CD14-positive monocyte (primary cell): ENCODE data around the gene ATP2A1. TPM values are rescaled to one million over a fixed set of nuclear protein-coding genes. Genes with fewer than 3 reads are reported as not detected.

Experiments used
- DNase-seq, 3 donors: peaks; one replicate each; pipeline ENCODE4 v3.0.0-alpha.2; 2011 to 2022
- H2AFZ ChIP-seq: 2 replicates; pipeline ENCODE4 v1.6.0; 2012; ENCODE audit warnings: mild to moderate bottlenecking, low read depth, low read length, inconsistent platforms; ENCODE audit not compliant: insufficient read depth, poor library complexity, severe bottlenecking
- H3K27ac ChIP-seq, 2 donors: 1 replicate in 1 of 2; 2 replicates in 1 of 2; pipeline ENCODE4 v1.5.1; 2012 to 2013; ENCODE audit warnings: low read length in 2 of 2, control low read depth in 1 of 2, inconsistent platforms in 1 of 2, low read depth in 1 of 2, mild to moderate bottlenecking in 1 of 2
- H3K27me3 ChIP-seq, 2 donors: one replicate each; pipeline versions ENCODE4 v1.6.0 to v1.6.1; 2011 to 2013; ENCODE audit warnings: low read length in 2 of 2; ENCODE audit not compliant: control insufficient read depth in 2 of 2, insufficient read depth in 2 of 2
- H3K36me3 ChIP-seq, 2 donors: replicated peaks in 1 of 2; 1 replicate in 1 of 2; 2 replicates in 1 of 2; pipeline versions ENCODE4 v1.5.1 to v1.6.1; 2012 to 2013; ENCODE audit warnings: low read length in 2 of 2, control low read depth in 1 of 2, inconsistent platforms in 1 of 2, mild to moderate bottlenecking in 1 of 2; ENCODE audit not compliant: insufficient read depth in 2 of 2, control insufficient read depth in 1 of 2
- H3K4me1 ChIP-seq, 2 donors: 1 replicate in 1 of 2; 2 replicates in 1 of 2; pipeline versions ENCODE4 v1.5.1 to v1.6.1; 2012 to 2013; ENCODE audit warnings: low read length in 2 of 2, control low read depth in 1 of 2, inconsistent platforms in 1 of 2, mild to moderate bottlenecking in 1 of 2, moderate library complexity in 1 of 2; ENCODE audit not compliant: insufficient read depth in 2 of 2, control insufficient read depth in 1 of 2
- H3K4me2 ChIP-seq: replicated peaks from 2 replicates; pipeline ENCODE3; 2012; ENCODE audit warnings: low read length, moderate library complexity, mild to moderate bottlenecking; ENCODE audit not compliant: poor library complexity, severe bottlenecking; ENCODE audit errors: extremely low read depth
- H3K4me3 ChIP-seq, 3 experiments: fragments of 200-600 bp in 1 of 3; sonication (generic) in 1 of 3; replicated peaks in 1 of 3; 1 replicate in 2 of 3; 2 replicates in 1 of 3; pipeline ENCODE4 v1.5.1; 2011 to 2013; ENCODE audit warnings: low read length in 3 of 3, mild to moderate bottlenecking in 3 of 3, control low read depth in 2 of 3, low read depth in 2 of 3, inconsistent platforms in 1 of 3, moderate library complexity in 1 of 3
- H3K79me2 ChIP-seq: 2 replicates; pipeline ENCODE4 v1.6.0; 2012; ENCODE audit warnings: mild to moderate bottlenecking, control low read depth, inconsistent platforms, low read length, moderate library complexity; ENCODE audit not compliant: insufficient read depth
- H3K9ac ChIP-seq: 2 replicates; pipeline ENCODE4 v1.6.0; 2017; ENCODE audit warnings: low read length, mild to moderate bottlenecking; ENCODE audit not compliant: insufficient read depth, poor library complexity, severe bottlenecking
- H3K9me3 ChIP-seq, 2 donors: replicated peaks in 1 of 2; 1 replicate in 1 of 2; 2 replicates in 1 of 2; pipeline versions ENCODE4 v1.5.1 to v1.6.1; 2012 to 2013; ENCODE audit warnings: low read length in 2 of 2, control low read depth in 1 of 2; ENCODE audit not compliant: control insufficient read depth in 1 of 2, insufficient read depth in 1 of 2
- H4K20me1 ChIP-seq: 2 replicates; pipeline ENCODE4 v1.6.0; 2012; ENCODE audit warnings: mild to moderate bottlenecking, low read length, control low read depth, moderate library complexity; ENCODE audit not compliant: insufficient read depth
- H3K27ac Mint-ChIP-seq, 7 donors: one replicate each; pipeline ENCODE4 v1.8.0; 2020; ENCODE audit warnings: mild to moderate bottlenecking in 7 of 7, mixed read lengths in 7 of 7, moderate library complexity in 6 of 7, inconsistent platforms in 2 of 7
- H3K27me3 Mint-ChIP-seq, 3 donors: one replicate each; pipeline ENCODE4 v1.8.0; 2021 to 2022; ENCODE audit warnings: low read depth in 3 of 3, mild to moderate bottlenecking in 3 of 3, mixed read lengths in 3 of 3, moderate library complexity in 3 of 3, inconsistent platforms in 1 of 3
- H3K36me3 Mint-ChIP-seq, 2 donors: one replicate each; pipeline ENCODE4 v1.8.0; 2020; ENCODE audit warnings: mixed read lengths in 2 of 2, inconsistent platforms in 1 of 2, mild to moderate bottlenecking in 1 of 2
- H3K4me1 Mint-ChIP-seq: one replicate; pipeline ENCODE4 v1.8.0; 2020; ENCODE audit warnings: mild to moderate bottlenecking, mixed read lengths
- H3K4me3 Mint-ChIP-seq, 2 donors: one replicate each; pipeline ENCODE4 v1.8.0; 2020; ENCODE audit warnings: mild to moderate bottlenecking in 2 of 2, mixed read lengths in 2 of 2, moderate library complexity in 1 of 2
- H3K9me3 Mint-ChIP-seq, 7 donors: one replicate each; pipeline ENCODE4 v1.8.0; 2020 to 2022; ENCODE audit warnings: mixed read lengths in 7 of 7, mild to moderate bottlenecking in 6 of 7, moderate library complexity in 6 of 7, inconsistent platforms in 2 of 7
- CTCF ChIP-seq: fragments of 200-600 bp; IDR thresholded peaks from one replicate; pipeline ENCODE4 v1.8.0; 2022; ENCODE audit warnings: antibody characterized with exemption, mild to moderate bottlenecking
- WGBS: methylation state at CpG from one replicate; pipeline ENCODE4 v1.1.5; 2013; ENCODE audit warnings: missing lambda C conversion rate; ENCODE audit not compliant: insufficient coverage; 5-methylcytosine and 5-hydroxymethylcytosine counted together
- intact Hi-C, 2 donors: fragments of 100-400 bp; cut with micrococcal nuclease; formaldehyde crosslinking; loops; one replicate each; pipeline versions ENCODE4 v1.15.0 to v1.15.1; 2023
- polyA plus RNA-seq, 3 donors: library from polyadenylated mRNA; depleted of rRNA in 1 of 3; unstranded in 2 of 3; stranded (reverse) in 1 of 3; fragments of 300-500 nt in 2 of 3; fragments of >200 nt in 1 of 3; fragmentation: Illumina TruSeq in 2 of 3; gene quantifications; 1 replicate in 2 of 3; 2 replicates in 1 of 3; pipeline ENCODE4 v1.2.3, GENCODE V29; 2012 to 2021

The ATP2A1 gene
- polyA plus RNA-seq, 3 donors = 0.57 TPM; not detected in 2

- peak in 2 of 3 donors; percentile 30 to 43 for DNase-seq
- peaks cover 33% of the 10 kb centered on the region for H4K20me1 ChIP-seq
- 0% methylated on average over 1 of the region's 1 CpG for WGBS
- H3K79me2 ChIP-seq = peaks cover 8% of the 10 kb centered on the region
- peaks cover 68 to 81% of the 10 kb centered on the region in 2 donors for H3K36me3 Mint-ChIP-seq
- no peak overlapping the region for H3K4me3 Mint-ChIP-seq
- H3K9me3 ChIP-seq = no peaks in the 10 kb centered on the region
- H2AFZ ChIP-seq = no peak overlapping the region
- peak overlapping the region; percentile 75 to 87 (median 82) for H3K27ac Mint-ChIP-seq
- no peak for TF ChIP-seq CTCF
- H3K4me3 ChIP-seq = no peak overlapping the region
- no peaks in the 10 kb centered on the region for H3K9me3 Mint-ChIP-seq
- H3K27ac ChIP-seq = peak overlapping the region; percentile 53 to 63
- H3K27me3 Mint-ChIP-seq = no peaks in the 10 kb centered on the region
- intact Hi-C loops = loop anchor here (10.0 kb wide), 2 partner anchors 85 to 285 kb away; partner anchors contain the start of genes RABEP2 (in 1 of the 2) and SGF29 (in 1 of the 2)
- H3K4me1 ChIP-seq = peaks cover 14 to 23% of the 10 kb centered on the region in 2 donors
- no peak overlapping the region for H3K9ac ChIP-seq
- no peak overlapping the region for H3K4me2 ChIP-seq
- H3K4me1 Mint-ChIP-seq = peaks cover 21% of the 10 kb centered on the region
- no peaks in the 10 kb centered on the region for H3K27me3 ChIP-seq
- H3K36me3 ChIP-seq = peaks cover 57 to 79% of the 10 kb centered on the region in 2 donors
These were observed 38.4 kb upstream of the ATP2A1 start for GRCh38 chr16:28839899-28840298.

- Mint-ChIP-seq H3K27ac (peak overlapping the region in 4 of 7 donors; percentile 26 to 63 (median 54)), H3K27me3 (no peaks in the 10 kb centered on the region), H3K36me3 (peaks cover 46 to 56% of the 10 kb centered on the region in 2 donors), H3K4me1 (peaks cover 40% of the 10 kb centered on the region), H3K4me3 (no peak overlapping the region), H3K9me3 (no peaks in the 10 kb centered on the region)
- intact Hi-C loops = loop anchor here (10.0 kb wide), 2 partner anchors 82 to 288 kb away; partner anchors contain the start of genes RABEP2 (in 1 of the 2) and SGF29 (in 1 of the 2)
- no peak for TF ChIP-seq CTCF
- Histone ChIP-seq H3K4me3 (no peak overlapping the region), H3K27ac (no peak overlapping the region), H3K9me3 (no peaks in the 10 kb centered on the region), H3K27me3 (no peaks in the 10 kb centered on the region), H2AFZ (no peak overlapping the region), H3K4me1 (peaks cover 30 to 44% of the 10 kb centered on the region in 2 donors), H3K4me2 (no peak overlapping the region), H4K20me1 (peaks cover 11% of the 10 kb centered on the region), H3K36me3 (peaks cover 33 to 52% of the 10 kb centered on the region in 2 donors), H3K79me2 (peaks cover 27% of the 10 kb centered on the region), H3K9ac (no peak overlapping the region)
- 100% methylated on average over 3 of the region's 7 CpGs for WGBS
- DNase-seq = no peak
These were observed 35.6 kb upstream of the ATP2A1 start for GRCh38 chr16:28842696-28843095.
